H9 (cell line): Measurements from ENCODE around the gene CTAGE4. TPM values are rescaled to one million over a fixed set of nuclear protein-coding genes. Genes with fewer than 3 reads are reported as not detected.
"Not testable (repeated sequence)": the region's sequence is repeated elsewhere in the genome, so short reads cannot be mapped to it uniquely, and the experiment has no call there.

Experiments
- DNase-seq: peaks from one replicate; pipeline ENCODE4 v3.0.0-alpha.2; 2017
- H2AFZ ChIP-seq: one replicate; pipeline ENCODE4 v1.6.1; 2013; ENCODE audit warnings: mild to moderate bottlenecking, low read length, control low read depth, moderate library complexity
- H2AK5ac ChIP-seq: 2 replicates; pipeline ENCODE4 v1.6.1; 2013; ENCODE audit warnings: low read length, control low read depth, mixed read lengths; ENCODE audit not compliant: insufficient read length
- H2BK120ac ChIP-seq: one replicate; pipeline ENCODE4 v1.6.1; 2013; ENCODE audit warnings: low read depth, mild to moderate bottlenecking, low read length, control low read depth, inconsistent platforms; ENCODE audit not compliant: poor library complexity, severe bottlenecking
- H2BK12ac ChIP-seq: 2 replicates; pipeline ENCODE4 v1.6.1; 2013; ENCODE audit warnings: low read length, control low read depth, mixed read lengths, low read depth; ENCODE audit not compliant: insufficient read length
- H2BK15ac ChIP-seq: 2 replicates; pipeline ENCODE4 v1.6.1; 2013; ENCODE audit warnings: low read depth, low read length, control low read depth
- H2BK20ac ChIP-seq: one replicate; pipeline ENCODE4 v1.6.1; 2013; ENCODE audit warnings: low read depth, mild to moderate bottlenecking, low read length, control low read depth, inconsistent platforms; ENCODE audit not compliant: poor library complexity, severe bottlenecking
- H2BK5ac ChIP-seq: 2 replicates; pipeline ENCODE4 v1.6.1; 2013; ENCODE audit warnings: low read length, control low read depth, mixed read lengths; ENCODE audit not compliant: insufficient read length
- H3K14ac ChIP-seq: 2 replicates; pipeline ENCODE4 v1.6.1; 2013; ENCODE audit warnings: low read length, control low read depth; ENCODE audit not compliant: insufficient read depth
- H3K18ac ChIP-seq: 2 replicates; pipeline ENCODE4 v1.6.1; 2013; ENCODE audit warnings: low read depth, mild to moderate bottlenecking, mixed read lengths, low read length, control low read depth; ENCODE audit not compliant: insufficient read length
- H3K23ac ChIP-seq: 2 replicates; pipeline ENCODE4 v1.6.1; 2013; ENCODE audit warnings: low read length, control low read depth, mixed read lengths, low read depth; ENCODE audit not compliant: insufficient read length
- H3K23me2 ChIP-seq: 2 replicates; pipeline ENCODE4 v1.6.1; 2013; ENCODE audit warnings: low read depth, mild to moderate bottlenecking, mixed read lengths, low read length, control low read depth; ENCODE audit not compliant: insufficient read length, poor library complexity, severe bottlenecking
- H3K27ac ChIP-seq: 2 replicates; pipeline ENCODE4 v1.5.1; 2013; ENCODE audit warnings: low read length, control low read depth, mixed read lengths, low read depth; ENCODE audit not compliant: insufficient read length
- H3K27me3 ChIP-seq: 2 replicates; pipeline ENCODE4 v1.6.1; 2013; ENCODE audit warnings: low read length, control low read depth, inconsistent platforms; ENCODE audit not compliant: insufficient read depth
- H3K4ac ChIP-seq: 2 replicates; pipeline ENCODE4 v1.6.1; 2013; ENCODE audit warnings: low read depth, mild to moderate bottlenecking, control low read depth, inconsistent platforms, low read length, moderate library complexity
- H3K4me1 ChIP-seq: 2 replicates; pipeline ENCODE4 v1.6.1; 2013; ENCODE audit warnings: low read length, control low read depth, inconsistent platforms; ENCODE audit not compliant: insufficient read depth
- H3K4me2 ChIP-seq: 2 replicates; pipeline ENCODE4 v1.6.1; 2013; ENCODE audit warnings: low read length, control low read depth, mixed read lengths; ENCODE audit not compliant: insufficient read length, insufficient read depth
- H3K56ac ChIP-seq: 2 replicates; pipeline ENCODE4 v1.6.1; 2013; ENCODE audit warnings: low read depth, mild to moderate bottlenecking, mixed read lengths, low read length, control low read depth; ENCODE audit not compliant: insufficient read length
- H3K79me1 ChIP-seq: 2 replicates; pipeline ENCODE4 v1.6.1; 2013; ENCODE audit warnings: low read depth, mild to moderate bottlenecking, moderate library complexity, low read length, control low read depth, inconsistent platforms; ENCODE audit not compliant: insufficient read depth, poor library complexity, severe bottlenecking
- H3K79me2 ChIP-seq: 2 replicates; pipeline ENCODE4 v1.6.1; 2013; ENCODE audit warnings: low read length, control low read depth, inconsistent platforms; ENCODE audit not compliant: insufficient read depth
- H3K9ac ChIP-seq: 2 replicates; pipeline ENCODE4 v1.6.1; 2013; ENCODE audit warnings: low read length, control low read depth, mixed read lengths; ENCODE audit not compliant: insufficient read length; ENCODE audit errors: extremely low read depth
- H3K9me3 ChIP-seq: one replicate; pipeline ENCODE4 v1.6.1; 2013; ENCODE audit warnings: low read depth, low read length, inconsistent platforms; ENCODE audit not compliant: control insufficient read depth
- H3T11ph ChIP-seq: one replicate; pipeline ENCODE4 v1.6.1; 2013; ENCODE audit warnings: mild to moderate bottlenecking, low read length, control low read depth, inconsistent platforms
- H4K20me1 ChIP-seq: one replicate; pipeline ENCODE4 v1.6.1; 2013; ENCODE audit not compliant: control insufficient read depth, insufficient read length, insufficient read depth
- H4K5ac ChIP-seq: 2 replicates; pipeline ENCODE4 v1.6.1; 2013; ENCODE audit warnings: low read depth, mild to moderate bottlenecking, mixed read lengths, low read length, control low read depth; ENCODE audit not compliant: insufficient read length
- H4K8ac ChIP-seq: replicated peaks from 2 replicates; pipeline ENCODE4 v1.6.1; 2013; ENCODE audit warnings: low read length, control low read depth, mixed read lengths, low read depth; ENCODE audit not compliant: insufficient read length
- H4K91ac ChIP-seq: 2 replicates; pipeline ENCODE4 v1.6.1; 2013; ENCODE audit warnings: low read depth, mild to moderate bottlenecking, moderate library complexity, mixed read lengths, low read length, control low read depth; ENCODE audit not compliant: insufficient read length
- H3K27ac Mint-ChIP-seq, 3 experiments: 2 replicates in 2 of 3; 3 replicates in 1 of 3; pipeline ENCODE4 v1.8.0; 2020 to 2021; ENCODE audit warnings: mixed read lengths in 3 of 3, mild to moderate bottlenecking in 1 of 3, moderate library complexity in 1 of 3
- H3K27me3 Mint-ChIP-seq: 2 replicates; pipeline ENCODE4 v1.8.0; 2021; ENCODE audit warnings: low read depth, mild to moderate bottlenecking, moderate library complexity, mixed read lengths
- H3K36me3 Mint-ChIP-seq, 3 experiments: 2 replicates in 2 of 3; 3 replicates in 1 of 3; pipeline ENCODE4 v1.8.0; 2020 to 2021; ENCODE audit warnings: low read depth in 3 of 3, mixed read lengths in 3 of 3; ENCODE audit not compliant: insufficient read depth in 1 of 3
- H3K4me1 Mint-ChIP-seq, 2 experiments: 2 replicates each; pipeline ENCODE4 v1.8.0; 2020; ENCODE audit warnings: mixed read lengths in 2 of 2
- H3K4me3 Mint-ChIP-seq, 2 experiments: 2 replicates in 1 of 2; 3 replicates in 1 of 2; pipeline ENCODE4 v1.8.0; 2020 to 2021; ENCODE audit warnings: mild to moderate bottlenecking in 2 of 2, mixed read lengths in 2 of 2, moderate library complexity in 1 of 2
- H3K9me3 Mint-ChIP-seq, 2 experiments: 2 replicates in 1 of 2; 3 replicates in 1 of 2; pipeline ENCODE4 v1.8.0; 2020; ENCODE audit warnings: mild to moderate bottlenecking in 2 of 2, mixed read lengths in 2 of 2, moderate library complexity in 1 of 2
- WGBS: extraction: QIAGEN DNeasy Blood & Tissue Kit; methylation state at CpG from one replicate; pipeline ENCODE4 v1.1.7; 2013; ENCODE audit warnings: missing lambda C conversion rate, low lambda C conversion rate, mixed read lengths; ENCODE audit not compliant: insufficient read length; ENCODE audit errors: extremely low coverage; 5-methylcytosine and 5-hydroxymethylcytosine counted together
- total RNA-seq: library from RNA; stranded (reverse); gene quantifications from 2 replicates; pipeline ENCODE4 v1.2.1, GENCODE V29; 2021

Gene CTAGE4
- total RNA-seq, 1 experiment from 2014 or later = 6.2 TPM

DNA sequence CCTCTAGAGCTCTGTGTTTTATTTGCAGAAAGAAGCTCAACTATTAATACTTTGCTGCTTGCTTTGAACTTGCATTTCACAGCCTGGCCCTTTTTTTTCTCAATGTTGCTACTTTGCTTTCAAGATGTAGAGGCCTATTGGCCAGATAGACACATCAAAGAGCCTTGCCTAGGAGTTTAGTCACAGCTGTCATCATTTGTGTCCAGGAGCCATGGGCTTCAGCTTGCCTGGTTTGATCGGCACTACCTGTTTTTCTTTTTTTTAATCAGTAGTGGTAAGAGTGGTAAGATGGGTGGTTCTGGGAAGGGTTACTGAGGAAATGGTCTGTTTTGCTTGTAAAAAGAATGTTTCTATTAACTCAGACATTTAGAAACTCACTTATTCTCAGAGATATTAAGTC lies 18.7 kb downstream of the CTAGE4 start:
- not testable (repeated sequence) for H3K56ac ChIP-seq, H3K9me3 ChIP-seq, H3K4me2 ChIP-seq, H4K91ac ChIP-seq, H3K79me2 ChIP-seq, H3K27me3 ChIP-seq, H2BK12ac ChIP-seq, H3K79me1 ChIP-seq, H2BK20ac ChIP-seq, H4K8ac ChIP-seq, H3K4me3 Mint-ChIP-seq, H4K5ac ChIP-seq, H3K14ac ChIP-seq, H3K27me3 Mint-ChIP-seq, H3K9ac ChIP-seq, H3K27ac Mint-ChIP-seq, H3T11ph ChIP-seq, H3K4ac ChIP-seq, H2AFZ ChIP-seq, H3K27ac ChIP-seq, H4K20me1 ChIP-seq, H3K23me2 ChIP-seq, H2BK15ac ChIP-seq, H2BK5ac ChIP-seq, H3K36me3 Mint-ChIP-seq, H3K18ac ChIP-seq, H3K4me1 Mint-ChIP-seq, H3K9me3 Mint-ChIP-seq, H3K4me1 ChIP-seq, H2AK5ac ChIP-seq, H2BK120ac ChIP-seq, DNase-seq, H3K23ac ChIP-seq
- no CpG with 5 or more reads among the region's 1 CpG for WGBS

DNA sequence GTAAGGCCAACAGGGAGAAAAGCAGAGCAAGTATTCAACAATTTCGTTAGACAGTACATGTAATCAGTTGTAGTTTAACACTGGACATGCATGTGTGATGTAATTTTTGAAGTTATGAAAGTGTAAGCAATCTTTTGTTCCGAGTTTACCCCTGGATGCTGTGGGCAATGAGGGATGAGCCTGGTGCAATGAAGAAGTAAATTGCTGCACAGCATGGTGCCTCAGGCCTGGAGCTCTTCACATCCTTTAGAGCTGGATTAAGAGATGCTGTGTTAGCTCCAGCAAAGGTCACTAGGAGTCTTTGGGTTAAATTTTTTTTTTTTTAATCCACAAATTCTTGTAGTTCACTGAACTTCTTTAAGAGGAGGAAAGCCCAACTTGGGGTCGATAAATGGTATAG lies 19.8 kb downstream of the CTAGE4 start:
- H2BK12ac ChIP-seq, H3K27ac ChIP-seq, H2AFZ ChIP-seq, H3T11ph ChIP-seq, H4K91ac ChIP-seq, H3K14ac ChIP-seq, H3K9me3 ChIP-seq, H3K23me2 ChIP-seq, H2BK15ac ChIP-seq, H4K20me1 ChIP-seq, H3K79me1 ChIP-seq, H3K18ac ChIP-seq, H3K4me1 Mint-ChIP-seq, H3K27me3 Mint-ChIP-seq, H2BK20ac ChIP-seq, H3K4me1 ChIP-seq, H3K56ac ChIP-seq, H3K27me3 ChIP-seq, H4K8ac ChIP-seq, H3K9ac ChIP-seq, H3K4me2 ChIP-seq, H3K79me2 ChIP-seq, H3K4me3 Mint-ChIP-seq, H4K5ac ChIP-seq, H3K9me3 Mint-ChIP-seq, H2AK5ac ChIP-seq, DNase-seq, H3K27ac Mint-ChIP-seq, H2BK5ac ChIP-seq, H2BK120ac ChIP-seq, H3K4ac ChIP-seq, H3K36me3 Mint-ChIP-seq, H3K23ac ChIP-seq: not testable (repeated sequence)
- no CpG with 5 or more reads among the region's 3 CpGs for whole genome bisulfite sequencing
